H9 (cell line): ENCODE data around the gene OTUB2. TPM values are rescaled to one million over a fixed set of nuclear protein-coding genes. Genes with fewer than 3 reads are reported as not detected.

ENCODE experiments used
- DNase-seq: peaks from one replicate; pipeline ENCODE4 v3.0.0-alpha.2; 2017
- H2AFZ ChIP-seq: one replicate; pipeline ENCODE4 v1.6.1; 2013; ENCODE audit warnings: mild to moderate bottlenecking, low read length, control low read depth, moderate library complexity
- H2AK5ac ChIP-seq: 2 replicates; pipeline ENCODE4 v1.6.1; 2013; ENCODE audit warnings: low read length, control low read depth, mixed read lengths; ENCODE audit not compliant: insufficient read length
- H2BK120ac ChIP-seq: one replicate; pipeline ENCODE4 v1.6.1; 2013; ENCODE audit warnings: low read depth, mild to moderate bottlenecking, low read length, control low read depth, inconsistent platforms; ENCODE audit not compliant: poor library complexity, severe bottlenecking
- H2BK12ac ChIP-seq: 2 replicates; pipeline ENCODE4 v1.6.1; 2013; ENCODE audit warnings: low read length, control low read depth, mixed read lengths, low read depth; ENCODE audit not compliant: insufficient read length
- H2BK15ac ChIP-seq: 2 replicates; pipeline ENCODE4 v1.6.1; 2013; ENCODE audit warnings: low read depth, low read length, control low read depth
- H2BK20ac ChIP-seq: one replicate; pipeline ENCODE4 v1.6.1; 2013; ENCODE audit warnings: low read depth, mild to moderate bottlenecking, low read length, control low read depth, inconsistent platforms; ENCODE audit not compliant: poor library complexity, severe bottlenecking
- H2BK5ac ChIP-seq: 2 replicates; pipeline ENCODE4 v1.6.1; 2013; ENCODE audit warnings: low read length, control low read depth, mixed read lengths; ENCODE audit not compliant: insufficient read length
- H3K14ac ChIP-seq: 2 replicates; pipeline ENCODE4 v1.6.1; 2013; ENCODE audit warnings: low read length, control low read depth; ENCODE audit not compliant: insufficient read depth
- H3K18ac ChIP-seq: 2 replicates; pipeline ENCODE4 v1.6.1; 2013; ENCODE audit warnings: low read depth, mild to moderate bottlenecking, mixed read lengths, low read length, control low read depth; ENCODE audit not compliant: insufficient read length
- H3K23ac ChIP-seq: 2 replicates; pipeline ENCODE4 v1.6.1; 2013; ENCODE audit warnings: low read length, control low read depth, mixed read lengths, low read depth; ENCODE audit not compliant: insufficient read length
- H3K23me2 ChIP-seq: 2 replicates; pipeline ENCODE4 v1.6.1; 2013; ENCODE audit warnings: low read depth, mild to moderate bottlenecking, mixed read lengths, low read length, control low read depth; ENCODE audit not compliant: insufficient read length, poor library complexity, severe bottlenecking
- H3K27ac ChIP-seq: 2 replicates; pipeline ENCODE4 v1.5.1; 2013; ENCODE audit warnings: low read length, control low read depth, mixed read lengths, low read depth; ENCODE audit not compliant: insufficient read length
- H3K27me3 ChIP-seq: 2 replicates; pipeline ENCODE4 v1.6.1; 2013; ENCODE audit warnings: low read length, control low read depth, inconsistent platforms; ENCODE audit not compliant: insufficient read depth
- H3K4ac ChIP-seq: 2 replicates; pipeline ENCODE4 v1.6.1; 2013; ENCODE audit warnings: low read depth, mild to moderate bottlenecking, control low read depth, inconsistent platforms, low read length, moderate library complexity
- H3K4me1 ChIP-seq: 2 replicates; pipeline ENCODE4 v1.6.1; 2013; ENCODE audit warnings: low read length, control low read depth, inconsistent platforms; ENCODE audit not compliant: insufficient read depth
- H3K4me2 ChIP-seq: 2 replicates; pipeline ENCODE4 v1.6.1; 2013; ENCODE audit warnings: low read length, control low read depth, mixed read lengths; ENCODE audit not compliant: insufficient read length, insufficient read depth
- H3K56ac ChIP-seq: 2 replicates; pipeline ENCODE4 v1.6.1; 2013; ENCODE audit warnings: low read depth, mild to moderate bottlenecking, mixed read lengths, low read length, control low read depth; ENCODE audit not compliant: insufficient read length
- H3K79me1 ChIP-seq: 2 replicates; pipeline ENCODE4 v1.6.1; 2013; ENCODE audit warnings: low read depth, mild to moderate bottlenecking, moderate library complexity, low read length, control low read depth, inconsistent platforms; ENCODE audit not compliant: insufficient read depth, poor library complexity, severe bottlenecking
- H3K79me2 ChIP-seq: 2 replicates; pipeline ENCODE4 v1.6.1; 2013; ENCODE audit warnings: low read length, control low read depth, inconsistent platforms; ENCODE audit not compliant: insufficient read depth
- H3K9ac ChIP-seq: 2 replicates; pipeline ENCODE4 v1.6.1; 2013; ENCODE audit warnings: low read length, control low read depth, mixed read lengths; ENCODE audit not compliant: insufficient read length; ENCODE audit errors: extremely low read depth
- H3K9me3 ChIP-seq: one replicate; pipeline ENCODE4 v1.6.1; 2013; ENCODE audit warnings: low read depth, low read length, inconsistent platforms; ENCODE audit not compliant: control insufficient read depth
- H3T11ph ChIP-seq: one replicate; pipeline ENCODE4 v1.6.1; 2013; ENCODE audit warnings: mild to moderate bottlenecking, low read length, control low read depth, inconsistent platforms
- H4K20me1 ChIP-seq: one replicate; pipeline ENCODE4 v1.6.1; 2013; ENCODE audit not compliant: control insufficient read depth, insufficient read length, insufficient read depth
- H4K5ac ChIP-seq: 2 replicates; pipeline ENCODE4 v1.6.1; 2013; ENCODE audit warnings: low read depth, mild to moderate bottlenecking, mixed read lengths, low read length, control low read depth; ENCODE audit not compliant: insufficient read length
- H4K8ac ChIP-seq: replicated peaks from 2 replicates; pipeline ENCODE4 v1.6.1; 2013; ENCODE audit warnings: low read length, control low read depth, mixed read lengths, low read depth; ENCODE audit not compliant: insufficient read length
- H4K91ac ChIP-seq: 2 replicates; pipeline ENCODE4 v1.6.1; 2013; ENCODE audit warnings: low read depth, mild to moderate bottlenecking, moderate library complexity, mixed read lengths, low read length, control low read depth; ENCODE audit not compliant: insufficient read length
- H3K27ac Mint-ChIP-seq, 3 experiments: 2 replicates in 2 of 3; 3 replicates in 1 of 3; pipeline ENCODE4 v1.8.0; 2020 to 2021; ENCODE audit warnings: mixed read lengths in 3 of 3, mild to moderate bottlenecking in 1 of 3, moderate library complexity in 1 of 3
- H3K27me3 Mint-ChIP-seq: 2 replicates; pipeline ENCODE4 v1.8.0; 2021; ENCODE audit warnings: low read depth, mild to moderate bottlenecking, moderate library complexity, mixed read lengths
- H3K36me3 Mint-ChIP-seq, 3 experiments: 2 replicates in 2 of 3; 3 replicates in 1 of 3; pipeline ENCODE4 v1.8.0; 2020 to 2021; ENCODE audit warnings: low read depth in 3 of 3, mixed read lengths in 3 of 3; ENCODE audit not compliant: insufficient read depth in 1 of 3
- H3K4me1 Mint-ChIP-seq, 2 experiments: 2 replicates each; pipeline ENCODE4 v1.8.0; 2020; ENCODE audit warnings: mixed read lengths in 2 of 2
- H3K4me3 Mint-ChIP-seq, 2 experiments: 2 replicates in 1 of 2; 3 replicates in 1 of 2; pipeline ENCODE4 v1.8.0; 2020 to 2021; ENCODE audit warnings: mild to moderate bottlenecking in 2 of 2, mixed read lengths in 2 of 2, moderate library complexity in 1 of 2
- H3K9me3 Mint-ChIP-seq, 2 experiments: 2 replicates in 1 of 2; 3 replicates in 1 of 2; pipeline ENCODE4 v1.8.0; 2020; ENCODE audit warnings: mild to moderate bottlenecking in 2 of 2, mixed read lengths in 2 of 2, moderate library complexity in 1 of 2
- CTCF ChIP-seq: fragments of 200-600 bp; sonication (generic); conservative IDR thresholded peaks from 3 replicates; pipeline ENCODE4 v1.8.0; 2021; ENCODE audit warnings: antibody characterized with exemption, mild to moderate bottlenecking
- WGBS: extraction: QIAGEN DNeasy Blood & Tissue Kit; methylation state at CpG from one replicate; pipeline ENCODE4 v1.1.7; 2013; ENCODE audit warnings: missing lambda C conversion rate, low lambda C conversion rate, mixed read lengths; ENCODE audit not compliant: insufficient read length; ENCODE audit errors: extremely low coverage; 5-methylcytosine and 5-hydroxymethylcytosine counted together
- total RNA-seq: library from RNA; stranded (reverse); gene quantifications from 2 replicates; pipeline ENCODE4 v1.2.1, GENCODE V29; 2021

The OTUB2 gene
- total RNA-seq, 1 experiment from 2014 or later = 3.6 TPM

DNA sequence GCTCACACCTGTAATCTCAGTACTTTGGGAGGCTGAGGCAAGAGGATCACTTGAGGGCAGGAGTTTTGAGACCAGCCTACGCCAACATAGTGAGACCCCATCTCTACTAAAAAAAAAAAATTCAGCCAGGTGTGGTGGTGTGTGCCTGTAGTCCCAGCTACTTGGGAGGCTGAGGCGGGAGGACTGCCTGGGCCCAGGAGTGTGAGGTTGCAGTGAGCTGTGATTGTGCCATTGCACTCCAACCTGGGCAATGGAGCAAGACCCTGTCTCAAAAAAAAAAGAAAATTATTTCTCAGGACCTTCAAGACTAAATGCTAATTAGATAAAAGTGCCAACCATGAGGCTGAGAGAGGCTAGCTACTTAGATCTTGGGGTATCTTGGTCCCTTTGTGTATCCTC, 23.5 kb downstream of the OTUB2 start:
- Histone ChIP-seq H3K9ac (no peak overlapping the region), H3K27ac (no peak overlapping the region)
- peaks cover 28 to 79% (median 64%) of the 10 kb centered on the region in 3 experiments; a peak in 6 of 7 replicates for H3K36me3 Mint-ChIP-seq

More for the DNA sequence above, 23.5 kb downstream of the OTUB2 start:
- Mint-ChIP-seq H3K9me3 (no peaks in the 10 kb centered on the region), H3K4me1 (peaks cover 15 to 18% of the 10 kb centered on the region in 2 experiments), H3K27me3 (no peaks in the 10 kb centered on the region), H3K27ac (no peak overlapping the region), H3K4me3 (no peak overlapping the region)
- no peak overlapping the region for H3K14ac ChIP-seq
- H2BK20ac ChIP-seq = no peak overlapping the region
- no peak overlapping the region for H3K56ac ChIP-seq
- no peaks in the 10 kb centered on the region for H4K20me1 ChIP-seq
- no peaks in the 10 kb centered on the region for H3K79me2 ChIP-seq
- no peak overlapping the region for H3K4ac ChIP-seq
- H3K4me2 ChIP-seq = no peak overlapping the region
- H3K23ac ChIP-seq = no peak overlapping the region
- no peak for DNase-seq
- H2BK5ac ChIP-seq = no peak overlapping the region
- no peaks in the 10 kb centered on the region for H3K23me2 ChIP-seq
- no peak overlapping the region for H4K8ac ChIP-seq
- H2BK120ac ChIP-seq = no peak overlapping the region
- no peak overlapping the region for H4K91ac ChIP-seq
- no peaks in the 10 kb centered on the region for H3K79me1 ChIP-seq
- no peak overlapping the region for H2AK5ac ChIP-seq
- H3K9me3 ChIP-seq = no peaks in the 10 kb centered on the region
- H3T11ph ChIP-seq = no peak overlapping the region
- no peak for TF ChIP-seq CTCF
- H2AFZ ChIP-seq = no peak overlapping the region
- no peak overlapping the region for H4K5ac ChIP-seq
- WGBS = no CpG with 5 or more reads among the region's 2 CpGs
- no peaks in the 10 kb centered on the region; the same call in 1 of the 2 replicates for H3K4me1 ChIP-seq
- H3K18ac ChIP-seq = no peak overlapping the region
- H2BK15ac ChIP-seq = no peak overlapping the region
- H2BK12ac ChIP-seq = no peak overlapping the region
- no peaks in the 10 kb centered on the region for H3K27me3 ChIP-seq
